Loucy (cell line): Measurements from ENCODE around the gene KCNMB2.

Experiments used
- H2AFZ ChIP-seq: fragments of 200-600 bp; sonication (generic); 2 replicates; pipeline ENCODE4 v1.6.0; 2016; ENCODE audit warnings: antibody characterized with exemption, mild to moderate bottlenecking, low read length, moderate library complexity
- H3F3A ChIP-seq: fragments of 200-600 bp; 2 replicates; pipeline ENCODE4 v1.6.0; 2016; ENCODE audit warnings: antibody characterized with exemption, low read depth, mild to moderate bottlenecking
- H3K27me3 ChIP-seq: fragments of 200-600 bp; sonication (generic); 2 replicates; pipeline ENCODE4 v1.6.1; 2014; ENCODE audit warnings: low read length, mild to moderate bottlenecking; ENCODE audit not compliant: insufficient read depth, poor library complexity, severe bottlenecking
- H3K36me3 ChIP-seq: fragments of 200-600 bp; sonication (generic); 2 replicates; pipeline ENCODE4 v1.6.1; 2016; ENCODE audit warnings: low read length; ENCODE audit not compliant: insufficient read depth
- H3K4me1 ChIP-seq: fragments of 200-600 bp; sonication (generic); 2 replicates; pipeline ENCODE4 v1.5.1; 2014; ENCODE audit warnings: low read length, mild to moderate bottlenecking; ENCODE audit not compliant: insufficient read depth, poor library complexity, severe bottlenecking
- H3K4me2 ChIP-seq: fragments of 200-600 bp; sonication (generic); 2 replicates; pipeline ENCODE4 v1.6.0; 2014; ENCODE audit warnings: antibody characterized with exemption, low read length, low read depth, mild to moderate bottlenecking; ENCODE audit not compliant: poor library complexity, severe bottlenecking
- H3K4me3 ChIP-seq: fragments of 200-600 bp; sonication (generic); 2 replicates; pipeline ENCODE4 v1.5.1; 2014; ENCODE audit warnings: low read length, mild to moderate bottlenecking, mixed read lengths; ENCODE audit not compliant: poor library complexity, severe bottlenecking
- H3K79me2 ChIP-seq: fragments of 200-600 bp; sonication (generic); 2 replicates; pipeline ENCODE4 v1.6.1; 2014; ENCODE audit warnings: low read length; ENCODE audit not compliant: insufficient read depth
- H3K9ac ChIP-seq: fragments of 200-600 bp; sonication (generic); 2 replicates; pipeline ENCODE4 v1.6.0; 2014; ENCODE audit warnings: mild to moderate bottlenecking, low read depth, low read length, moderate library complexity; ENCODE audit not compliant: poor library complexity, severe bottlenecking
- H3K9me2 ChIP-seq: fragments of 200-600 bp; sonication (generic); replicated peaks from 2 replicates; pipeline ENCODE4 v1.6.1; 2016; ENCODE audit warnings: low read depth, low read length, mixed read lengths
- H3K9me3 ChIP-seq: fragments of 200-600 bp; sonication (generic); 2 replicates; pipeline ENCODE4 v1.6.1; 2014; ENCODE audit warnings: mild to moderate bottlenecking, antibody characterized with exemption, low read length, low read depth; ENCODE audit not compliant: insufficient read depth
- H4K20me1 ChIP-seq: fragments of 200-600 bp; sonication (generic); 2 replicates; pipeline ENCODE4 v1.6.0; 2014; ENCODE audit warnings: antibody characterized with exemption, low read length, mild to moderate bottlenecking; ENCODE audit not compliant: insufficient read depth, poor library complexity, severe bottlenecking
- CTCF ChIP-seq: fragments of 200-600 bp; sonication (generic); conservative IDR thresholded peaks from 2 replicates; pipeline ENCODE4 v1.5.1; 2014; ENCODE audit warnings: mild to moderate bottlenecking, antibody characterized with exemption, low read length
- EZH2phosphoT487 ChIP-seq: fragments of 200-600 bp; IDR thresholded peaks from 2 replicates; pipeline ENCODE4 v1.6.1; 2018; ENCODE audit warnings: antibody characterized with exemption, mild to moderate bottlenecking, moderate library complexity, borderline replicate concordance

KCNMB2 gene

GRCh38 chr3:178491751-178492150, 44.5 kb upstream of the KCNMB2 start:
- Histone ChIP-seq H3K4me1 (no peaks in the 10 kb centered on the region), H3K9ac (no peak overlapping the region)

GRCh38 chr3:178492491-178492890, 43.7 kb upstream of the KCNMB2 start:
- Histone ChIP-seq H3K4me1 (no peaks in the 10 kb centered on the region), H2AFZ (no peak overlapping the region), H3K9me3 (no peaks in the 10 kb centered on the region), H3F3A (no peaks in the 10 kb centered on the region), H3K79me2 (no peaks in the 10 kb centered on the region), H3K9ac (no peak overlapping the region), H3K9me2 (no peaks in the 10 kb centered on the region), H3K4me3 (no peak overlapping the region), H4K20me1 (no peaks in the 10 kb centered on the region), H3K4me2 (no peak overlapping the region), H3K36me3 (no peaks in the 10 kb centered on the region), H3K27me3 (no peaks in the 10 kb centered on the region)
- TF ChIP-seq EZH2phosphoT487 (no peak), CTCF (no peak)

More at GRCh38 chr3:178491751-178492150, 44.5 kb upstream of the KCNMB2 start:
- no peak for TF ChIP-seq EZH2phosphoT487
- TF ChIP-seq CTCF, result no peak
- Histone ChIP-seq H3K4me3 (no peak overlapping the region), H4K20me1 (no peaks in the 10 kb centered on the region), H3F3A (no peaks in the 10 kb centered on the region), H3K9me2 (no peaks in the 10 kb centered on the region), H3K36me3 (no peaks in the 10 kb centered on the region), H3K4me2 (no peak overlapping the region), H3K79me2 (no peaks in the 10 kb centered on the region), H2AFZ (no peak overlapping the region), H3K9me3 (no peaks in the 10 kb centered on the region), H3K27me3 (no peaks in the 10 kb centered on the region)

GRCh38 chr3:178494386-178494785, 41.9 kb upstream of the KCNMB2 start:
- no peak overlapping the region for H3K4me2 ChIP-seq
- H3K9me3 ChIP-seq, result no peaks in the 10 kb centered on the region

More at GRCh38 chr3:178494386-178494785, 41.9 kb upstream of the KCNMB2 start:
- Histone ChIP-seq H3K36me3 (no peaks in the 10 kb centered on the region), H3K27me3 (no peaks in the 10 kb centered on the region), H3K4me1 (no peaks in the 10 kb centered on the region), H2AFZ (no peak overlapping the region), H3K4me3 (no peak overlapping the region), H3F3A (no peaks in the 10 kb centered on the region), H3K9me2 (no peaks in the 10 kb centered on the region), H3K9ac (no peak overlapping the region), H3K79me2 (no peaks in the 10 kb centered on the region), H4K20me1 (no peaks in the 10 kb centered on the region)
- TF ChIP-seq CTCF (no peak), EZH2phosphoT487 (no peak)
